Upper lobe of left lung (tissue), 6 donors: ENCODE data around the gene ZKSCAN1. TPM values are rescaled to one million over a fixed set of nuclear protein-coding genes. Genes with fewer than 3 reads are reported as not detected.
"Not testable (repeated sequence)": the region's sequence is repeated elsewhere in the genome, so short reads cannot be mapped to it uniquely, and the experiment has no call there.

ENCODE experiments used
- ATAC-seq, 2 donors: fragments of 200-7000 bp; cut with Tn5 transposase; one replicate each; pipeline ENCODE4 v1.9.1; 2022; ENCODE audit warnings: mild to moderate bottlenecking in 2 of 2, moderate library complexity in 2 of 2; ENCODE audit not compliant: low FRiP score in 2 of 2
- DNase-seq, 2 donors: peaks; one replicate each; pipeline ENCODE4 v3.0.0-alpha.2; 2019 to 2020
- H3K27ac ChIP-seq, 4 donors: fragments of 200-600 bp; sonication (generic); one replicate each; pipeline ENCODE4 v1.5.1; 2016 to 2019
- H3K27me3 ChIP-seq, 4 donors: fragments of 200-600 bp; sonication (generic); one replicate each; pipeline ENCODE4 v1.5.1; 2017 to 2019
- H3K36me3 ChIP-seq, 4 donors: fragments of 200-600 bp; sonication (generic); one replicate each; pipeline ENCODE4 v1.5.1; 2016 to 2019
- H3K4me1 ChIP-seq, 4 donors: fragments of 200-600 bp; sonication (generic); one replicate each; pipeline ENCODE4 v1.5.1; 2018 to 2019
- H3K4me3 ChIP-seq, 4 donors: fragments of 200-600 bp; sonication (generic); one replicate each; pipeline ENCODE4 v1.5.1; 2017 to 2019; ENCODE audit warnings: mild to moderate bottlenecking in 2 of 4, moderate library complexity in 1 of 4
- H3K9me3 ChIP-seq, 4 donors: fragments of 200-600 bp; sonication (generic); one replicate each; pipeline ENCODE4 v1.5.1; 2018 to 2019
- EP300 ChIP-seq, 4 donors: sonication (generic); formaldehyde crosslinking; IDR thresholded peaks; one replicate each; pipeline ENCODE4 v1.5.1; 2017; ENCODE audit warnings: antibody characterized with exemption in 4 of 4, control low read depth in 2 of 4
- POLR2A ChIP-seq, 4 donors: fragments of 450-650 bp; IDR thresholded peaks; one replicate each; pipeline ENCODE4 v1.5.1; 2016 to 2017; ENCODE audit warnings: antibody characterized with exemption in 4 of 4, mild to moderate bottlenecking in 2 of 4
- POLR2AphosphoS5 ChIP-seq, 2 donors: sonication (generic); formaldehyde crosslinking; IDR thresholded peaks; one replicate each; pipeline ENCODE4 v1.5.1; 2017; ENCODE audit warnings: antibody characterized with exemption in 2 of 2
- WGBS, 2 donors: methylation state at CpG; one replicate each; pipeline ENCODE4 v1.1.5; 2017 to 2018; 5-methylcytosine and 5-hydroxymethylcytosine counted together
- total RNA-seq, 6 donors: library from RNA; depleted of rRNA in 4 of 6; stranded (reverse); fragments of >200 nt in 4 of 6; gene quantifications; one replicate each; pipeline versions ENCODE4 v1.1.0 to v1.2.1, GENCODE V29; 2016 to 2021
- TF ChIP-seq, protein P1 (sequence below), 6 experiments: fragments of 450-650 bp in 4 of 6; fragments of 200-600 bp in 2 of 6; sonication (generic) in 2 of 6; IDR thresholded peaks; one replicate each; pipeline ENCODE4 v1.5.1; 2016 to 2019; ENCODE audit warnings: antibody characterized with exemption in 6 of 6
- donor health status: DM: no; HTN: no; CAD: no; lungs with moderate emphysema.
- donor health status: DM: no; HTN: yes; CAD: no; lungs with severe emphysema.

ZKSCAN1 gene
- total RNA-seq, 6 donors from 2014 or later: 19.3 to 50.4 (median 36.9) TPM

GRCh38 chr7:99984593-99984992 is 30.8 kb upstream of the ZKSCAN1 start:
- ATAC-seq (no peak), DNase-seq (no peak)
- TF ChIP-seq POLR2A (IDR thresholded peaks at IDR 0.05) (no peak), POLR2AphosphoS5 (IDR thresholded peaks at IDR 0.05) (no peak), EP300 (IDR thresholded peaks at IDR 0.05) (no peak)
- TF ChIP-seq, protein P1, sequence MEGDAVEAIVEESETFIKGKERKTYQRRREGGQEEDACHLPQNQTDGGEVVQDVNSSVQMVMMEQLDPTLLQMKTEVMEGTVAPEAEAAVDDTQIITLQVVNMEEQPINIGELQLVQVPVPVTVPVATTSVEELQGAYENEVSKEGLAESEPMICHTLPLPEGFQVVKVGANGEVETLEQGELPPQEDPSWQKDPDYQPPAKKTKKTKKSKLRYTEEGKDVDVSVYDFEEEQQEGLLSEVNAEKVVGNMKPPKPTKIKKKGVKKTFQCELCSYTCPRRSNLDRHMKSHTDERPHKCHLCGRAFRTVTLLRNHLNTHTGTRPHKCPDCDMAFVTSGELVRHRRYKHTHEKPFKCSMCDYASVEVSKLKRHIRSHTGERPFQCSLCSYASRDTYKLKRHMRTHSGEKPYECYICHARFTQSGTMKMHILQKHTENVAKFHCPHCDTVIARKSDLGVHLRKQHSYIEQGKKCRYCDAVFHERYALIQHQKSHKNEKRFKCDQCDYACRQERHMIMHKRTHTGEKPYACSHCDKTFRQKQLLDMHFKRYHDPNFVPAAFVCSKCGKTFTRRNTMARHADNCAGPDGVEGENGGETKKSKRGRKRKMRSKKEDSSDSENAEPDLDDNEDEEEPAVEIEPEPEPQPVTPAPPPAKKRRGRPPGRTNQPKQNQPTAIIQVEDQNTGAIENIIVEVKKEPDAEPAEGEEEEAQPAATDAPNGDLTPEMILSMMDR (IDR thresholded peaks at IDR 0.05): no peak

GRCh38 chr7:99987306-99987705 is 28.1 kb upstream of the ZKSCAN1 start:
- not testable (repeated sequence) for H3K4me3 ChIP-seq, ATAC-seq, H3K27ac ChIP-seq, H3K9me3 ChIP-seq, H3K27me3 ChIP-seq, H3K36me3 ChIP-seq
- peaks cover 0 to 17% (median 3%) of the 10 kb centered on the region in 4 donors for H3K4me1 ChIP-seq
- DNase-seq: peak in 1 of 2 donors; percentile 72
- 73 to 88% methylated on average over 7 to 13 of the region's 14 CpGs for WGBS, 2 donors

More at GRCh38 chr7:99984593-99984992, 30.8 kb upstream of the ZKSCAN1 start:
- Histone ChIP-seq H3K27ac (no peak overlapping the region), H3K36me3 (no peaks in the 10 kb centered on the region), H3K27me3 (no peaks in the 10 kb centered on the region), H3K4me1 (no peaks in the 10 kb centered on the region), H3K9me3 (no peaks in the 10 kb centered on the region), H3K4me3 (no peak overlapping the region)
- 72 to 76% methylated on average over 2 of the region's 2 CpGs for WGBS, 2 donors

DNA sequence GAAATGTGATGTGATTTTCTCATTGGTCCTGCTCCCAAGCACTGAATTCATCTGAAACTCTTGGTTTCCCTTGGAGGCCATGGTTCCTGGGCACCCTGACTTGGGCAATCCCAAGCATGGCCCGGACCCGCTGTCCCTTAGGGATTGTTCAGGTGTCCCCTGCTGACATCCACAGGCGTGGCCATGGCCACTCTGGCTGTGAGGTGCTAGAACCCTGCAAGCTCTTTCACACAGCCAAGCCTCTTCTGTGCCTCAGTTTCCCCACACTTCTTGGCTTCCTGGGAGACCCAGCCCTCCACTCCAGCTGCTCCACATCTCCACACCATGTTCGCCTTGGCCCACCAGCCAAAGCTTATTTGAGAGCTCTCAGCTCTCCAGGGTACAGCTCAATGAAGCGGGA is 27.6 kb upstream of the ZKSCAN1 start:
- WGBS, 2 donors: 76 to 92% methylated on average over 5 of the region's 5 CpGs
- H3K4me3 ChIP-seq: no peak overlapping the region
- no peaks in the 10 kb centered on the region for H3K36me3 ChIP-seq
- peaks cover 1 to 20% (median 6%) of the 10 kb centered on the region in 4 donors for H3K4me1 ChIP-seq
- no peak for ATAC-seq
- no peak overlapping the region for H3K27ac ChIP-seq
- DNase-seq: no peak
- H3K9me3 ChIP-seq: no peaks in the 10 kb centered on the region
- no peaks in the 10 kb centered on the region for H3K27me3 ChIP-seq
- TF ChIP-seq POLR2A (IDR thresholded peaks at IDR 0.05) (no peak), EP300 (IDR thresholded peaks at IDR 0.05) (no peak), POLR2AphosphoS5 (IDR thresholded peaks at IDR 0.05) (no peak)
- TF ChIP-seq, protein P1 (IDR thresholded peaks at IDR 0.05): no peak

- H3K27ac ChIP-seq: no peak overlapping the region
- peaks cover 7 to 40% (median 15%) of the 10 kb centered on the region in 4 donors for H3K4me1 ChIP-seq
- TF ChIP-seq POLR2A (IDR thresholded peaks at IDR 0.05) (no peak), POLR2AphosphoS5 (IDR thresholded peaks at IDR 0.05) (no peak), EP300 (IDR thresholded peaks at IDR 0.05) (no peak)
- TF ChIP-seq, protein P1 (IDR thresholded peaks at IDR 0.05): no peak
- no peak for ATAC-seq
- DNase-seq: no peak
- no peak overlapping the region for H3K4me3 ChIP-seq
- no peaks in the 10 kb centered on the region for H3K9me3 ChIP-seq
- no peaks in the 10 kb centered on the region for H3K36me3 ChIP-seq
- no peaks in the 10 kb centered on the region for H3K27me3 ChIP-seq
- WGBS, 2 donors: 48 to 55% methylated on average over 10 to 14 of the region's 14 CpGs
These were observed 24.9 kb upstream of the ZKSCAN1 start for GRCh38 chr7:99990460-99990852.

DNA sequence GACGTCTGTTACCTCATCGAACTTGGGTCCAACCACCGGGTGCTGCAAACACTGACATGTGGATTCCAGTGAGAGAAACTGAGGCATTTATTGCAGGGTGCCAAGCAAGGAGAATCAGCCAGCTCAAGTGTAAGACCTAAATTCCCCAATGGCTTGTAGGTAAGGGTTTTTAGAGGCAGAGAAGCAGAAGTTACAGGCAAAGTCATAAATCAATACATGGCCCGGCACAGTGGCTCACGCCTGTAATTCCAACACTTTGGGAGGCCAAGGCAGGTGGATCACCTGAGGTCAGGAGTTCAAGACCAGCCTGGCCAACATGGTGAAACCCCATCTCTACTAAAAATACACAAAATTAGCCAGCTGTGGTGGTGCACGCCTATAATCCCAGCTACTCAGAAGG is 23.9 kb upstream of the ZKSCAN1 start:
- Histone ChIP-seq H3K27ac (peak overlapping the region in 1 of 4 donors; percentile 36), H3K4me1 (peaks cover 7 to 40% (median 15%) of the 10 kb centered on the region in 4 donors)
- DNase-seq, H3K36me3 ChIP-seq, H3K4me3 ChIP-seq, ATAC-seq, H3K27me3 ChIP-seq, H3K9me3 ChIP-seq: not testable (repeated sequence)
- 73 to 75% methylated on average over 6 of the region's 6 CpGs for WGBS, 2 donors

GRCh38 chr7:99992330-99993038 is 22.9 kb upstream of the ZKSCAN1 start:
- no peaks in the 10 kb centered on the region for H3K27me3 ChIP-seq
- WGBS, 2 donors: 53 to 70% methylated on average over 18 to 21 of the region's 21 CpGs
- H3K4me3 ChIP-seq: no peak overlapping the region
- TF ChIP-seq POLR2A (IDR thresholded peaks at IDR 0.05) (no peak), POLR2AphosphoS5 (IDR thresholded peaks at IDR 0.05) (no peak), EP300 (IDR thresholded peaks at IDR 0.05) (no peak)
- TF ChIP-seq, protein P1 (IDR thresholded peaks at IDR 0.05): no peak
- peaks cover 13 to 45% (median 17%) of the 10 kb centered on the region in 4 donors for H3K4me1 ChIP-seq
- DNase-seq (peak in 1 of 2 donors; percentile 53), ATAC-seq (no peak)
- no peaks in the 10 kb centered on the region for H3K36me3 ChIP-seq
- no peaks in the 10 kb centered on the region for H3K9me3 ChIP-seq
- H3K27ac ChIP-seq: peak overlapping the region in 2 of 4 donors; percentile 36 to 39
